Activated T-cell treated with anti-CD3 and anti-CD28 coated beads, Interleukin-2, amount 50 U/mL, for 24 hours (primary cell): ENCODE measurements around the gene SNRPA.
A peak's percentile ranks its signal among the peaks of the same experiment; 100 is the strongest.
"Not testable (repeated sequence)": the region's sequence is repeated elsewhere in the genome, so short reads cannot be mapped to it uniquely, and the experiment has no call there.

Experiments
- DNase-seq: peaks from one replicate; pipeline ENCODE4 v3.0.0-alpha.2; 2020
- H3K27ac Mint-ChIP-seq: 2 replicates; pipeline ENCODE4 v1.8.0; 2020; ENCODE audit warnings: mild to moderate bottlenecking, mixed read lengths
- H3K27me3 Mint-ChIP-seq: 2 replicates; pipeline ENCODE4 v1.8.0; 2020; ENCODE audit warnings: mixed read lengths
- H3K36me3 Mint-ChIP-seq: 2 replicates; pipeline ENCODE4 v1.8.0; 2020; ENCODE audit warnings: low read depth, mixed read lengths
- H3K4me1 Mint-ChIP-seq: 2 replicates; pipeline ENCODE4 v1.8.0; 2020; ENCODE audit warnings: low read depth, mixed read lengths
- H3K4me3 Mint-ChIP-seq: 2 replicates; pipeline ENCODE4 v1.8.0; 2020; ENCODE audit warnings: mild to moderate bottlenecking, moderate library complexity, mixed read lengths
- H3K9me3 Mint-ChIP-seq: 2 replicates; pipeline ENCODE4 v1.8.0; 2020; ENCODE audit warnings: mixed read lengths

Gene SNRPA

DNA sequence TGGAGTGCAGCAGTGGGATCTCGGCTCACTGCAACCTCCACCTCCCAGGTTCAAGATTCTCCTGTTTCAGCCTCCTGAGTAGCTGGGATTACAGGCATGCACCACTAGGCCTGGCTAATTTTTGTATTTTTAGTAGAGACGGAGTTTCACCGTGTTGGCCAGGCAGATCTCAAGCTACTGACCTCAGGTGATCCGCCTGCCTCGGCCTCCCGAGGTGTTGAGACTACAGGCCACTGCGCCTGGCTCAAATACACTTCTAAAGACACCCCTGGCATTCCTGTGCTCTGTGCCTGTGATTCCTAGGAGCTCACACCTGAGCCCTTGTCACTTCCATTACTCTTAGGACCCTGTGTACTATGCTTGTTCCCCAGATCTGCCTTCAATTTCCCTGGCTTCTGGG, 61.6 kb downstream of the SNRPA start:
- not testable (repeated sequence) for H3K27me3 Mint-ChIP-seq, H3K9me3 Mint-ChIP-seq, DNase-seq
- peaks cover 45% of the 10 kb centered on the region for H3K4me1 Mint-ChIP-seq
- peaks cover 31% of the 10 kb centered on the region for H3K36me3 Mint-ChIP-seq
- peak overlapping the region; percentile 81 for H3K4me3 Mint-ChIP-seq
- H3K27ac Mint-ChIP-seq = peak overlapping the region; percentile 53

DNA sequence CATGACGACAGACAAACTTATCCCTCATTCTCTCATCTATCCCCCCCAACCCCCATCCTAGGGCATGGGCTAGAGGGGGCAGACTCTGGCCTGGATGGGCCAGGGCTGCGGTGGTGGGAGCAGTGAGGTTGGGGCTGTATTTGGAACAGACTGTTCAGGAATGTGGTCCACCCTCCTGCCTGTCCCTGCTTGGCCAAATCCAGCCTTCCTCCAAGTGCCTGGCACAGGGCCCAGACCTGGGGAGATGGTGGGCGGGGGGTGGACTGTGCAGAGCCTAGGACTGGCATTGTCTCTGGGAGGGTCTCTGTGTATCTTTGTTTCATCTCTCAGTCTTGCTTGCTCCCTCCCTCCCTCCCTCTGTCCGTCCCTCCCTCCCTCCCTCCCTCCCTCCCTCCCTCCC, 62.2 kb downstream of the SNRPA start:
- peaks cover 25% of the 10 kb centered on the region for H3K36me3 Mint-ChIP-seq
- no peak for DNase-seq
- peaks cover 45% of the 10 kb centered on the region for H3K4me1 Mint-ChIP-seq
- H3K4me3 Mint-ChIP-seq = no peak overlapping the region
- no peaks in the 10 kb centered on the region for H3K9me3 Mint-ChIP-seq
- H3K27ac Mint-ChIP-seq = no peak overlapping the region
- H3K27me3 Mint-ChIP-seq = peaks cover 3% of the 10 kb centered on the region
